ENCODE data around the gene MGLL.

MGLL gene

DNA sequence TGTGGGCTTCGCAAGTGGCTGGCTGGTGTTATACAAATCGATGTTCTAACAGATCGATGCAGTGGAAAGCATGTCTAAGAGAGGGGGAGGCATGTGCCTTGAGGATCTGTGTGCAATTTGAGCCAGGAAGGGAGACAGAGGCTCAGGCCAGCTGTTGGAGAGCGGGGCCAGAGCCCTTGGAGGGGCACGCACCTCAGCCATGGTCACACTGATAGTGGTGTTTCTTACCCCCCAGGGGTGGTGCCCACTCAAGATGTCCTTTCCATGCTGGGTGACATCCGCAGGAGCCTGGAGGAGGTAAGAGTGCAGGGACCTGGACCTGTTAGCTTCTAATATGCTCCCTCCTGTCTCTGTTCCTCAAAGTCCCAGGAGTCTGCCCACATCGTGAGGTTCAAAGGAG is 153.4 kb downstream of the MGLL start:
- H3K27ac ChIP-seq = no peak overlapping the region
- TF ChIP-seq ZFX (IDR thresholded peaks at IDR 0.05; ENCODE audit: borderline replicate concordance) = no peak
- TF ChIP-seq, protein P1, sequence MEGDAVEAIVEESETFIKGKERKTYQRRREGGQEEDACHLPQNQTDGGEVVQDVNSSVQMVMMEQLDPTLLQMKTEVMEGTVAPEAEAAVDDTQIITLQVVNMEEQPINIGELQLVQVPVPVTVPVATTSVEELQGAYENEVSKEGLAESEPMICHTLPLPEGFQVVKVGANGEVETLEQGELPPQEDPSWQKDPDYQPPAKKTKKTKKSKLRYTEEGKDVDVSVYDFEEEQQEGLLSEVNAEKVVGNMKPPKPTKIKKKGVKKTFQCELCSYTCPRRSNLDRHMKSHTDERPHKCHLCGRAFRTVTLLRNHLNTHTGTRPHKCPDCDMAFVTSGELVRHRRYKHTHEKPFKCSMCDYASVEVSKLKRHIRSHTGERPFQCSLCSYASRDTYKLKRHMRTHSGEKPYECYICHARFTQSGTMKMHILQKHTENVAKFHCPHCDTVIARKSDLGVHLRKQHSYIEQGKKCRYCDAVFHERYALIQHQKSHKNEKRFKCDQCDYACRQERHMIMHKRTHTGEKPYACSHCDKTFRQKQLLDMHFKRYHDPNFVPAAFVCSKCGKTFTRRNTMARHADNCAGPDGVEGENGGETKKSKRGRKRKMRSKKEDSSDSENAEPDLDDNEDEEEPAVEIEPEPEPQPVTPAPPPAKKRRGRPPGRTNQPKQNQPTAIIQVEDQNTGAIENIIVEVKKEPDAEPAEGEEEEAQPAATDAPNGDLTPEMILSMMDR (IDR thresholded peaks at IDR 0.05) = no peak

DNA sequence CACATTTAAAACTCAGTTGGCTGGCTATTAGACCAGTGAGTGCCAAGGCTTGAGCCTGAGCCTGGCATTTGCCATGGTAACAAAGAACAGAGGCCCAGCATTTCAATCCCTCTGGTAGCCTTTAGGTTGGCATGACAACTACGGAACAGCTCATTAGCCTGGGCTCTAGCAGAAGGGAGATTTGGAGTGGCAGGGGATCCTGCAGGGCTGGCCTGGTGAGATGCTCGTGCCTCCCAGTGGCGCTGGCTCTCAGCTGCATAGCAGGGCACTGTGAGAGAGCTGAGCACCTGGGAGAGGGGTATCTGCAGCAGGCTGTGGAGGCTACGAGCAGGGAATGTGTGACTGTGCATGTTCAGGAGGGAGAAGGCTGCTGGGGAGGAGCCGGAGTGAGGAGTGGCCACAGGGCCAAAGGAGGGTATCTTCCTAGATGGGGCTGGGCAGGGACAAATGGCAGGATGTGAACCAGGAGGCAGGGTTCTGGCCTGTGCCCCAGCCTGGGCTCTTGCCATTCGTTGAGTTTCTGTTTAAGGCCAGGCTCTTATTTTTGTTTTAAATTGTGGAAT is 155.1 kb downstream of the MGLL start:
- TF ChIP-seq, protein P1 (IDR thresholded peaks at IDR 0.05) = no peak
- no peak for TF ChIP-seq ZFX (IDR thresholded peaks at IDR 0.05; ENCODE audit: borderline replicate concordance)
- no peak overlapping the region for H3K27ac ChIP-seq

DNA sequence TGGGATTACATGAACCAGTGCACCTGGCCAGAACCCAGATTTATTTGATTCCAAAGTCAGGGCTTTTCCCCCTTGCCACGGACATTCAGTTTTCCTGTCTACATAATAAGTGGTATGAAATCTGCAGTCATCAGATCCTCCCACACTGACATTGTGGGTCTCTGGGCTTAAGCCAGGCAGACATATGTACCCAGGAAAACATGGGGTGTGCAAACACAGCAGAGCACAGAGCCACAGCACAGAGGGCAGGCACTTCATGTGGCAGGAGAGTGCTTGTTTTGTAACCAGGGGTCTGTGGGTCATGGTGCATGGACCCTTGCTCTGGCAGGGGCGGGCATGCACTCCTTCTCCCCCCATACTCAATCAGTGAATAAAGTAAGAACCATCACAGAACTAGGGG is 155.6 kb downstream of the MGLL start:
- no peak for TF ChIP-seq ZFX (IDR thresholded peaks at IDR 0.05; ENCODE audit: borderline replicate concordance)
- H3K27ac ChIP-seq = no peak overlapping the region

DNA sequence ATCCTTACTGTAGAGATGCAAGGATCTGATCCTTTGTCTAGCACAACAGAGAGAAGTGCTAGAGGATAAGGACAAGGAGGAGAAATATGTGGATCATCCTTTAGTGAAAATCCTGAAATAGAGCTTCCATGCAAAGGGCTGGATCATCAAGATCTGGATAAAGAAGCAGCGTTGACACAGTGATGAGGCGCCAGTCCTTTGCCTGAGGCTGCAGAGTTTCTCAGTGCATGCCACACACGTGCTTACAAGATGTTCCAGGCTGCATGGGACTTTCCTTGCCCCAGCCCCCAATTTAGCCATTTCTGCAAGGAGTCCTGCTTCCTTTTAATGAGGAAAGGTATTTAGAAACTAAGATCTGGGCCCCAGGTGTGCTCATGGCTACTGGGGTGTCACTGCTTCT is 156.7 kb downstream of the MGLL start:
- H3K27ac ChIP-seq = no peak overlapping the region
- TF ChIP-seq ZFX (IDR thresholded peaks at IDR 0.05; ENCODE audit: borderline replicate concordance) = no peak
- TF ChIP-seq, protein P1 (IDR thresholded peaks at IDR 0.05) = no peak

DNA sequence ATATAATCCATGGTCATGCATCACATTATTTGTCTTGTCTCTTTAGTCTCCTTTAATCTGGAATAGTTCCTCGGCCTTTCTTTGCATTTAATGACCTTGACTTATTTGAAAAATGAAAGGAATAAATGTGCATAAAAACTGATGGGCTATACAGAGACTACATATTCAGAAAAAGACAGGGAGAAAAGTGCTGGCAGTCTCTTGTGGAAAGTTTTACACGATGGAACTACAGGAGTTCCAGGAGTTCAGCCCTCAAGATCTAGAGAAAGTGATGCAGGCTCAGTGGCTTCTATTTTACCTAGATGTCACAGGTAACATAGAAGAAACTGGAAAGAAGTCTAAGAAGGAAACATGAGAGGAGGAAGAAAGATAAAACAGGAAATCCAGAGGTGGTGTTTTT is 157.2 kb downstream of the MGLL start:
- H3K27ac ChIP-seq = no peak overlapping the region
- TF ChIP-seq, protein P1 (IDR thresholded peaks at IDR 0.05) = no peak
- TF ChIP-seq ZFX (IDR thresholded peaks at IDR 0.05; ENCODE audit: borderline replicate concordance) = no peak

DNA sequence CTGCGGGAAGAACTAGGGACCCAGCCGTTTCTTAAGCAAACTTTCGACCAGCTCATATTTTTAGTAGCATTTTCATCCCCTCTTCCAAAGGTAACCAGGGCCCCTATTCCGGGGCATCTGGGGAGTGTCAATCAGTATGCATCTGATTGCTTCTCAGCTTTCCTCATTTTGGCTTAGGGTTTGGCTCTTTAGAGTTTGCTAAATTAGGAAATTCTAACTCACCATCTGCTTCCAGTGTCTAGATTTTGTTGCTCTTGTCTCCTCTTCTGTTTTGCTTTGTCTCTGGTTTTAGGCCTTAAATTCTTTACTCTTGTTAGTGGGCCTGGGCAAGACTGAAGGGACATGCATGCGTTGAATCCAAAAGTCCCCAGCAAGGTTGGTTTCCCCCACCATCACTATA is 159.2 kb downstream of the MGLL start:
- no peak for TF ChIP-seq ZFX (IDR thresholded peaks at IDR 0.05; ENCODE audit: borderline replicate concordance)
- TF ChIP-seq, protein P1 (IDR thresholded peaks at IDR 0.05) = no peak
- no peak overlapping the region for H3K27ac ChIP-seq

DNA sequence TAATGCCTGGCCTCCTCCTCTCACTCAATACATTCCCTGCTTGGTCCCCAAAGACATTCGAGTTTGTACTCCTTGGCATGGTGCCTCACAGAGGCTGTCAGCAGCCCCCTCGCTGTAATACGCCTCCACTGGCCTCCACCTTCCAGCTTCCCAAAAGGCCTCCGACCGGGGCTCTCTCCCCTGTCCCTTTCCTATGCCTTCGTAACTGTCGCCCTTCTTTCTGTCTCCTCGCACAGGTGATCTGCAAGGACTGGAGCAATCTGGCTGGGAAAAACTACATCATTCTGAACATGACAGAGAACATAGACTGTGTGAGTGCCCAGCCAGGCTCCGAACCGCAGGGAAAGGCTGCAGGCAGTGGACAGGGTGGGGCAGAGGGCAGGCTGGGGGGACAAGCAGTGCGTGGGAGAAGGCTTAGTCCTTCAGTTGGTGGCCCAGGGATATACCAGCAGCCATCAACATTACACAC is 160.3 kb downstream of the MGLL start:
- TF ChIP-seq, protein P1 (IDR thresholded peaks at IDR 0.05) = no peak
- TF ChIP-seq ZFX (IDR thresholded peaks at IDR 0.05; ENCODE audit: borderline replicate concordance) = no peak
- no peak overlapping the region for H3K27ac ChIP-seq

DNA sequence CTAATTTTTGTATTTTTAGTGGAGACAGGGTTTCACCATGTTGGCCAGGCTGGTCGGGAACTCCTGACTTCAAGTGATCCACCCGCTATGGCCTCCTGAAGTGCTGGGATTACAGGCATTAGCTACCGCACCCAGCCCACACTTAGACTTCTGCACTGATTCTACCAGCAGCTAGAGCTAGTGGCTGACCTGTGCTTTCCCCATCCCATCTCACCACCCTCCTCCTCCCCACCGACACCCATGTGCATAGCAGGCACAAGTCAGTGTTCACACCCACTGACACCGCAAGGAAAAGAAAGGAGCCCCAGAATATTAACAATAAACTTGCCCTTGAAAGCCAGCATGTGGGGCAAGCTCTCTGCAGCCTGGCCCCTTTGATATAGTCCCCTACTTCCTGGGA is 160.7 kb downstream of the MGLL start:
- no peak overlapping the region for H3K27ac ChIP-seq
- TF ChIP-seq ZFX (IDR thresholded peaks at IDR 0.05; ENCODE audit: borderline replicate concordance) = no peak
- TF ChIP-seq, protein P1 (IDR thresholded peaks at IDR 0.05) = no peak

All from 22Rv1 (cell line).